Measurements from ENCODE around the gene SH3YL1. TPM values are rescaled to one million over a fixed set of nuclear protein-coding genes. Genes with fewer than 3 reads are reported as not detected.
A peak's percentile ranks its signal among the peaks of the same experiment; 100 is the strongest.

The SH3YL1 gene
- total RNA-seq, 1 experiment from 2014 or later: 33.0 TPM

GRCh38 chr2:288758-289361 is 25.0 kb upstream of the SH3YL1 start:
- Histone ChIP-seq H3K9me3 (ENCODE audit: low read depth, low read length, poor library complexity, severe bottlenecking) (no peaks in the 10 kb centered on the region), H3K27me3 (replicated peaks; ENCODE audit: insufficient read depth, low read depth, low read length, poor library complexity) (peaks cover 58% of the 10 kb centered on the region), H3K4me3 (ENCODE audit: low read depth, low read length, poor library complexity, severe bottlenecking) (peak overlapping the region; percentile 35), H3K27ac (ENCODE audit: low read depth, low read length, poor library complexity, severe bottlenecking) (no peak overlapping the region), H3K36me3 (ENCODE audit: insufficient read depth, low read length, poor library complexity, severe bottlenecking) (no peaks in the 10 kb centered on the region), H3K4me1 (ENCODE audit: insufficient read depth, low read length, poor library complexity, severe bottlenecking) (no peaks in the 10 kb centered on the region)
- ChIA-PET POLR2A (ENCODE audit: low non-redundant PET) (no interaction called here), CTCF (no interaction called here)
- peak; percentile 21 for DNase-seq (ENCODE audit: low spot score)
- TF ChIP-seq CTCF (conservative IDR thresholded peaks at IDR 0.05; ENCODE audit: low read depth, low read length): no peak
- no peak for TF ChIP-seq EZH2 (IDR thresholded peaks at IDR 0.05; ENCODE audit: borderline replicate concordance, low read depth, low read length, poor library complexity, severe bottlenecking)
- BruUV-seq (replicated peaks): no TSS peak
- intact Hi-C loops (cut with micrococcal nuclease; ENCODE audit: unreplicated experiment): no loop called here

- ChIA-PET POLR2A (ENCODE audit: low non-redundant PET) (no interaction called here), CTCF (interaction anchor here (0.7 kb wide), 1 partner anchor 1501 kb away, joined by 10 read pairs; no protein-coding TSS in a partner anchor)
- Histone ChIP-seq H3K36me3 (ENCODE audit: insufficient read depth, low read length, poor library complexity, severe bottlenecking) (no peaks in the 10 kb centered on the region), H3K4me1 (ENCODE audit: insufficient read depth, low read length, poor library complexity, severe bottlenecking) (no peaks in the 10 kb centered on the region), H3K27me3 (replicated peaks; ENCODE audit: insufficient read depth, low read depth, low read length, poor library complexity) (peaks cover 58% of the 10 kb centered on the region), H3K27ac (ENCODE audit: low read depth, low read length, poor library complexity, severe bottlenecking) (no peak within 1 kb of the TSS), H3K4me3 (ENCODE audit: low read depth, low read length, poor library complexity, severe bottlenecking) (peak within 1 kb of the TSS; percentile 28), H3K9me3 (ENCODE audit: low read depth, low read length, poor library complexity, severe bottlenecking) (no peaks in the 10 kb centered on the region)
- intact Hi-C loops (cut with micrococcal nuclease; ENCODE audit: unreplicated experiment): no loop called here
- BruUV-seq (replicated peaks): no TSS peak
- DNase-seq (ENCODE audit: low spot score): peak; percentile 39
- TF ChIP-seq CTCF (conservative IDR thresholded peaks at IDR 0.05; ENCODE audit: low read depth, low read length) (no peak), EZH2 (IDR thresholded peaks at IDR 0.05; ENCODE audit: borderline replicate concordance, low read depth, low read length, poor library complexity, severe bottlenecking) (peak; percentile 70)
These were observed 24.3 kb upstream of the SH3YL1 start, which contains the start of gene ALKAL2 for GRCh38 chr2:287911-288757. Gene ALKAL2, minus strand, starts transcription at chr2:288091. Its CDS starts 256 bp downstream, at chr2:287835.

- H3K27ac ChIP-seq (ENCODE audit: low read depth, low read length, poor library complexity, severe bottlenecking): no peak overlapping the region
- H3K4me1 ChIP-seq (ENCODE audit: insufficient read depth, low read length, poor library complexity, severe bottlenecking): no peaks in the 10 kb centered on the region
- peaks cover 56% of the 10 kb centered on the region for H3K27me3 ChIP-seq (replicated peaks; ENCODE audit: insufficient read depth, low read depth, low read length, poor library complexity)
- intact Hi-C loops (cut with micrococcal nuclease; ENCODE audit: unreplicated experiment): no loop called here
- DNase-seq (ENCODE audit: low spot score): peak; percentile 35
- no peaks in the 10 kb centered on the region for H3K36me3 ChIP-seq (ENCODE audit: insufficient read depth, low read length, poor library complexity, severe bottlenecking)
- peak overlapping the region; percentile 28 for H3K4me3 ChIP-seq (ENCODE audit: low read depth, low read length, poor library complexity, severe bottlenecking)
- TF ChIP-seq CTCF (conservative IDR thresholded peaks at IDR 0.05; ENCODE audit: low read depth, low read length) (no peak), EZH2 (IDR thresholded peaks at IDR 0.05; ENCODE audit: borderline replicate concordance, low read depth, low read length, poor library complexity, severe bottlenecking) (peak; percentile 4)
- POLR2A ChIA-PET (ENCODE audit: low non-redundant PET): no interaction called here
- H3K9me3 ChIP-seq (ENCODE audit: low read depth, low read length, poor library complexity, severe bottlenecking): no peaks in the 10 kb centered on the region
- no TSS peak for BruUV-seq (replicated peaks)
- CTCF ChIA-PET: interaction anchor here (0.7 kb wide), 1 partner anchor 1502 kb away, joined by 10 read pairs; no protein-coding TSS in a partner anchor
These were observed 23.6 kb upstream of the SH3YL1 start for GRCh38 chr2:287471-287885.

Data from A673 (cell line).